Peyer's patch (tissue), 4 donors: ENCODE measurements around the gene TPP2. TPM values are rescaled to one million over a fixed set of nuclear protein-coding genes. Genes with fewer than 3 reads are reported as not detected.
A peak's percentile ranks its signal among the peaks of the same experiment; 100 is the strongest.

Source experiments
- DNase-seq, 3 donors: peaks; one replicate each; pipeline ENCODE4 v3.0.0-alpha.2; 2017 to 2019
- H3K27ac ChIP-seq, 4 donors: fragments of 200-600 bp; sonication (generic); one replicate each; pipeline ENCODE4 v1.5.1; 2016 to 2019
- H3K27me3 ChIP-seq, 2 donors: fragments of 200-600 bp; sonication (generic); one replicate each; pipeline ENCODE4 v1.5.1; 2019
- H3K36me3 ChIP-seq, 3 donors: fragments of 200-600 bp; sonication (generic); one replicate each; pipeline ENCODE4 v1.5.1; 2016 to 2019
- H3K4me1 ChIP-seq, 4 donors: fragments of 200-600 bp; sonication (generic); one replicate each; pipeline ENCODE4 v1.5.1; 2016 to 2019
- H3K4me3 ChIP-seq, 4 donors: fragments of 200-600 bp; sonication (generic); 1 replicate in 3 of 4; 2 replicates in 1 of 4; pipeline ENCODE4 v1.5.1; 2016 to 2019; ENCODE audit warnings: mild to moderate bottlenecking in 1 of 4
- H3K9me3 ChIP-seq, 4 donors: fragments of 200-600 bp; sonication (generic); one replicate each; pipeline ENCODE4 v1.5.1; 2016 to 2019; ENCODE audit warnings: mild to moderate bottlenecking in 1 of 4
- CTCF ChIP-seq, 6 experiments: fragments of 450-650 bp in 4 of 6; fragments of 200-600 bp in 2 of 6; sonication (generic) in 1 of 6; IDR thresholded peaks; one replicate each; pipeline ENCODE4 v1.5.1; 2017 to 2019; ENCODE audit warnings: antibody characterized with exemption in 6 of 6, mild to moderate bottlenecking in 3 of 6, moderate library complexity in 1 of 6
- POLR2A ChIP-seq, 2 donors: fragments of 450-650 bp; IDR thresholded peaks; one replicate each; pipeline ENCODE4 v1.5.1; 2017; ENCODE audit warnings: antibody characterized with exemption in 2 of 2, mild to moderate bottlenecking in 2 of 2, moderate library complexity in 2 of 2
- total RNA-seq, 4 donors: library from RNA; depleted of rRNA; stranded (reverse); fragments of >200 nt; gene quantifications; one replicate each; pipeline ENCODE4 v1.1.0, GENCODE V29; 2016

Gene TPP2
- total RNA-seq, 4 donors from 2014 or later: 20.0 to 52.0 (median 28.6) TPM

- H3K27me3 ChIP-seq: no peaks in the 10 kb centered on the region
- no peak overlapping the region for H3K27ac ChIP-seq
- no peak overlapping the region for H3K4me3 ChIP-seq
- TF ChIP-seq POLR2A (IDR thresholded peaks at IDR 0.05) (no peak), CTCF (IDR thresholded peaks at IDR 0.05) (no peak)
- no peaks in the 10 kb centered on the region for H3K9me3 ChIP-seq
- peaks cover 0 to 3% (median 0%) of the 10 kb centered on the region in 4 donors for H3K4me1 ChIP-seq
- H3K36me3 ChIP-seq: peaks cover 0 to 24% (median 0%) of the 10 kb centered on the region in 3 donors
- DNase-seq: no peak
These were observed 84.3 kb downstream of the TPP2 start for GRCh38 chr13:102680842-102681740.

- H3K27me3 ChIP-seq: no peaks in the 10 kb centered on the region
These were observed 85.4 kb downstream of the TPP2 start for GRCh38 chr13:102682211-102682610.

GRCh38 chr13:102682727-102683126 is 85.9 kb downstream of the TPP2 start:
- Histone ChIP-seq H3K27me3 (no peaks in the 10 kb centered on the region), H3K9me3 (no peaks in the 10 kb centered on the region), H3K4me3 (no peak overlapping the region), H3K4me1 (peaks cover 0 to 3% (median 0%) of the 10 kb centered on the region in 4 donors), H3K27ac (no peak overlapping the region), H3K36me3 (peaks cover 0 to 9% (median 0%) of the 10 kb centered on the region in 3 donors)
- no peak for TF ChIP-seq POLR2A (IDR thresholded peaks at IDR 0.05)
- TF ChIP-seq CTCF (IDR thresholded peaks at IDR 0.05): no peak
- no peak for DNase-seq

More at GRCh38 chr13:102682211-102682610, 85.4 kb downstream of the TPP2 start:
- no peak for DNase-seq
- peaks cover 0 to 3% (median 0%) of the 10 kb centered on the region in 4 donors for H3K4me1 ChIP-seq
- H3K36me3 ChIP-seq: peaks cover 0 to 14% (median 0%) of the 10 kb centered on the region in 3 donors
- H3K9me3 ChIP-seq: no peaks in the 10 kb centered on the region
- no peak overlapping the region for H3K4me3 ChIP-seq
- TF ChIP-seq POLR2A (IDR thresholded peaks at IDR 0.05): no peak
- no peak for TF ChIP-seq CTCF (IDR thresholded peaks at IDR 0.05)
- no peak overlapping the region for H3K27ac ChIP-seq

GRCh38 chr13:102683637-102684036 is 86.9 kb downstream of the TPP2 start:
- H3K9me3 ChIP-seq: no peaks in the 10 kb centered on the region
- peaks cover 0 to 3% (median 0%) of the 10 kb centered on the region in 3 donors for H3K36me3 ChIP-seq
- H3K4me1 ChIP-seq: peaks cover 0 to 3% (median 0%) of the 10 kb centered on the region in 4 donors
- no peak overlapping the region for H3K27ac ChIP-seq
- H3K27me3 ChIP-seq: no peaks in the 10 kb centered on the region
- no peak for DNase-seq
- no peak overlapping the region for H3K4me3 ChIP-seq
- TF ChIP-seq POLR2A (IDR thresholded peaks at IDR 0.05): no peak
- no peak for TF ChIP-seq CTCF (IDR thresholded peaks at IDR 0.05)

GRCh38 chr13:102686024-102686423 is 89.2 kb downstream of the TPP2 start:
- H3K27ac ChIP-seq: no peak overlapping the region
- no peaks in the 10 kb centered on the region for H3K9me3 ChIP-seq
- H3K36me3 ChIP-seq: no peaks in the 10 kb centered on the region
- no peak overlapping the region for H3K4me3 ChIP-seq
- H3K27me3 ChIP-seq: no peaks in the 10 kb centered on the region
- peak in 1 of 3 donors; percentile 60 for DNase-seq
- H3K4me1 ChIP-seq: peaks cover 0 to 3% (median 0%) of the 10 kb centered on the region in 4 donors
- TF ChIP-seq CTCF (IDR thresholded peaks at IDR 0.05) (no peak), POLR2A (IDR thresholded peaks at IDR 0.05) (no peak)
